Cardiac fibroblast (primary cell): ENCODE results near the gene VTA1.

Experiments
- DNase-seq, 2 donors: peaks; one replicate each; pipeline versions ENCODE4 v3.0.0 to v3.0.0-alpha.2; 2010; ENCODE audit warnings: low read depth in 2 of 2
- H3K4me3 ChIP-seq, 2 donors: replicated peaks in 1 of 2; 1 replicate in 1 of 2; 2 replicates in 1 of 2; pipeline ENCODE4 v1.5.1; 2011; ENCODE audit warnings: low read depth in 2 of 2, low read length in 2 of 2, mild to moderate bottlenecking in 2 of 2, moderate library complexity in 1 of 2
- CTCF ChIP-seq: IDR thresholded peaks from one replicate; pipeline ENCODE4 v1.5.1; 2011; ENCODE audit warnings: low read depth, mild to moderate bottlenecking, low read length, inconsistent platforms

Gene VTA1

GRCh38 chr6:142240179-142240578, 93.1 kb downstream of the VTA1 start:
- no peak overlapping the region for H3K4me3 ChIP-seq
- TF ChIP-seq CTCF, result no peak
- no peak for DNase-seq

GRCh38 chr6:142241061-142241460, 94.0 kb downstream of the VTA1 start:
- H3K4me3 ChIP-seq, result no peak overlapping the region
- DNase-seq, result no peak
- no peak for TF ChIP-seq CTCF

GRCh38 chr6:142242269-142242668, 95.2 kb downstream of the VTA1 start:
- peak in 1 of 2 donors; percentile 23 for DNase-seq
- H3K4me3 ChIP-seq, result no peak overlapping the region
- TF ChIP-seq CTCF, result no peak

GRCh38 chr6:142246960-142247359, 99.9 kb downstream of the VTA1 start:
- H3K4me3 ChIP-seq, result no peak overlapping the region
- no peak for TF ChIP-seq CTCF
- no peak for DNase-seq

GRCh38 chr6:142249266-142249665, 102.2 kb downstream of the VTA1 start:
- TF ChIP-seq CTCF, result no peak
- DNase-seq, result no peak
- no peak overlapping the region for H3K4me3 ChIP-seq

GRCh38 chr6:142251930-142252445, 104.9 kb downstream of the VTA1 start:
- no peak for TF ChIP-seq CTCF
- H3K4me3 ChIP-seq, result no peak overlapping the region
- DNase-seq, result no peak

GRCh38 chr6:142254513-142254912, 107.5 kb downstream of the VTA1 start:
- H3K4me3 ChIP-seq, result no peak overlapping the region
- no peak for TF ChIP-seq CTCF
- no peak for DNase-seq
